ENCODE results near the gene PPP1R14B. TPM values are rescaled to one million over a fixed set of nuclear protein-coding genes. Genes with fewer than 3 reads are reported as not detected.

PPP1R14B gene
- total and polyA plus RNA-seq, 4 experiments from 2014 or later = 32.2 to 83.5 (median 45.2) TPM

Other genes starting within 250 kb of the PPP1R14B start
- gene FLRT1, start 211.0 kb downstream of the PPP1R14B start, total RNA-seq = not detected
- gene FLRT1, start 211.0 kb downstream of the PPP1R14B start, polyA plus RNA-seq = not detected
- 1 to 10 TPM; 8.1 to 8.7 TPM for gene MACROD1, start 80.8 kb downstream of the PPP1R14B start, total RNA-seq
- 1 to 10 TPM; 5.0 to 6.5 TPM for gene MACROD1, start 80.8 kb downstream of the PPP1R14B start, polyA plus RNA-seq
- gene STIP1, start 60.8 kb downstream of the PPP1R14B start, total RNA-seq = 100 to 1,000 TPM in 1 of 2 experiments, 10 to 100 TPM in 1; 97.4 to 106 TPM
- 10 to 100 TPM; 37.1 to 98.8 TPM for gene STIP1, start 60.8 kb downstream of the PPP1R14B start, polyA plus RNA-seq
- gene FERMT3, start 40.2 kb downstream of the PPP1R14B start, total RNA-seq = 100 to 1,000 TPM; 149 to 152 TPM
- 100 to 1,000 TPM; 198 to 202 TPM for gene FERMT3, start 40.2 kb downstream of the PPP1R14B start, polyA plus RNA-seq
- 10 to 100 TPM; 37.6 to 42.1 TPM for gene TRPT1, start 20.8 kb downstream of the PPP1R14B start, total RNA-seq
- gene TRPT1, start 20.8 kb downstream of the PPP1R14B start, polyA plus RNA-seq = 10 to 100 TPM; 31.1 to 35.3 TPM
- gene NUDT22, start 20.7 kb downstream of the PPP1R14B start, total RNA-seq = 100 to 1,000 TPM in 1 of 2 experiments, 10 to 100 TPM in 1; 83.9 to 101 TPM
- 10 to 100 TPM; 38.1 to 69.6 TPM for gene NUDT22, start 20.7 kb downstream of the PPP1R14B start, polyA plus RNA-seq
- gene DNAJC4, start 16.4 kb downstream of the PPP1R14B start, total RNA-seq = 10 to 100 TPM; 60.6 to 64.5 TPM
- 10 to 100 TPM; 15.6 to 23.6 TPM for gene DNAJC4, start 16.4 kb downstream of the PPP1R14B start, polyA plus RNA-seq
- gene VEGFB, start 12.4 kb downstream of the PPP1R14B start, total RNA-seq = 10 to 100 TPM; 96.8 to 97.3 TPM
- gene VEGFB, start 12.4 kb downstream of the PPP1R14B start, polyA plus RNA-seq = 10 to 100 TPM in 1 of 2 donors, 1 to 10 TPM in 1; 2.3 to 22.2 TPM
- gene FKBP2, start 5.8 kb downstream of the PPP1R14B start, total RNA-seq = 10 to 100 TPM; 41.4 to 46.4 TPM
- 100 to 1,000 TPM; 106 to 107 TPM for gene FKBP2, start 5.8 kb downstream of the PPP1R14B start, polyA plus RNA-seq
- gene PLCB3, start 4.6 kb upstream of the PPP1R14B start, total RNA-seq = 10 to 100 TPM; 10.8 to 11.9 TPM
- gene PLCB3, start 4.6 kb upstream of the PPP1R14B start, polyA plus RNA-seq = under 1 TPM in 1 of 2 donors, not detected in 1; 0.71 TPM
- gene BAD, start 37.7 kb upstream of the PPP1R14B start, total RNA-seq = 10 to 100 TPM; 23.1 to 26.2 TPM
- gene BAD, start 37.7 kb upstream of the PPP1R14B start, polyA plus RNA-seq = 10 to 100 TPM; 48.2 to 70.1 TPM
- 10 to 100 TPM; 30.6 to 34.7 TPM for gene GPR137, start 38.9 kb upstream of the PPP1R14B start, total RNA-seq
- gene GPR137, start 38.9 kb upstream of the PPP1R14B start, polyA plus RNA-seq = 10 to 100 TPM in 1 of 2 donors, 1 to 10 TPM in 1; 6.8 to 11.2 TPM
- gene KCNK4, start 44.4 kb upstream of the PPP1R14B start, total RNA-seq = not detected
- gene KCNK4, start 44.4 kb upstream of the PPP1R14B start, polyA plus RNA-seq = not detected
- not detected for gene CATSPERZ, start 53.4 kb upstream of the PPP1R14B start, total RNA-seq
- not detected for gene CATSPERZ, start 53.4 kb upstream of the PPP1R14B start, polyA plus RNA-seq
- gene ESRRA, start 58.6 kb upstream of the PPP1R14B start, total RNA-seq = 10 to 100 TPM; 29.5 to 31.9 TPM
- gene ESRRA, start 58.6 kb upstream of the PPP1R14B start, polyA plus RNA-seq = 10 to 100 TPM in 1 of 2 donors, 1 to 10 TPM in 1; 4.4 to 12.4 TPM
- gene TRMT112, start 70.6 kb upstream of the PPP1R14B start, total RNA-seq = 100 to 1,000 TPM; 171 to 174 TPM
- 100 to 1,000 TPM; 413 to 516 TPM for gene TRMT112, start 70.6 kb upstream of the PPP1R14B start, polyA plus RNA-seq
- gene PRDX5, start 71.2 kb upstream of the PPP1R14B start, total RNA-seq = 10 to 100 TPM; 57.6 to 58.7 TPM
- gene PRDX5, start 71.2 kb upstream of the PPP1R14B start, polyA plus RNA-seq = 100 to 1,000 TPM; 164 to 251 TPM
- gene CCDC88B, start 93.3 kb upstream of the PPP1R14B start, total RNA-seq = 10 to 100 TPM; 68.3 to 73.0 TPM
- gene CCDC88B, start 93.3 kb upstream of the PPP1R14B start, polyA plus RNA-seq = 10 to 100 TPM in 1 of 2 donors, 1 to 10 TPM in 1; 6.8 to 39.5 TPM
- 10 to 100 TPM; 33.9 to 38.7 TPM for gene RPS6KA4, start 112.2 kb upstream of the PPP1R14B start, total RNA-seq
- gene RPS6KA4, start 112.2 kb upstream of the PPP1R14B start, polyA plus RNA-seq = 10 to 100 TPM in 1 of 2 donors, 1 to 10 TPM in 1; 6.7 to 12.5 TPM

Measured in CD4-positive, alpha-beta memory T cell (primary cell).